Fibroblast of pulmonary artery (primary cell): ENCODE data around the gene NAB2.
A peak's percentile ranks its signal among the peaks of the same experiment; 100 is the strongest.
"Not testable (repeated sequence)": the region's sequence is repeated elsewhere in the genome, so short reads cannot be mapped to it uniquely, and the experiment has no call there.

Source experiments
- DNase-seq: peaks from one replicate; pipeline ENCODE4 v3.0.0-alpha.2; 2010; ENCODE audit warnings: low read depth
- H3K4me3 ChIP-seq: replicated peaks from 2 replicates; pipeline ENCODE4 v1.5.1; 2011; ENCODE audit warnings: low read depth, mild to moderate bottlenecking, control low read depth, low read length, moderate library complexity
- TF ChIP-seq, protein P1 (sequence below): IDR thresholded peaks from 2 replicates; pipeline ENCODE4 v1.5.1; 2011; ENCODE audit warnings: mild to moderate bottlenecking, control low read depth, low read length, inconsistent platforms; ENCODE audit errors: missing control alignments

NAB2 gene

DNA sequence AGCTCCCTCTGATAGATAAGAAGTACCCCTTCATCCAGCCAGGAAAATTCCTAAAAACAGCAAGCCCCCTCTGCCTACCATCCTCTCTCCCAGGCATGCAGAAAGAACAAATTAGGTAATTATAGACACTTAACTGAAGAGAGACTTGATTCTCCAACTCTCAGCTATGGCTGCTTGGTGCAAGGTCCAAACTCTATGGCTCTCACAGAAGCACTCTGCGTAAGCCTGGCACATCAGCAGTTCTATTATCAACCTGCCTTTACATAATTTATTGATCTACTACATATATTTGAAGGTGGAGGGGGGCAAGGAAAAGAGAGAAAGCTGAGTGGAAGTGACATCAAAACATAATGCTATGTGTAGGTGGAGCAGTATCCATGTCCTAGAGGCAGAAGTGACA is 37.9 kb upstream of the NAB2 start:
- no peak for DNase-seq
- no peak overlapping the region for H3K4me3 ChIP-seq
- TF ChIP-seq, protein P1, sequence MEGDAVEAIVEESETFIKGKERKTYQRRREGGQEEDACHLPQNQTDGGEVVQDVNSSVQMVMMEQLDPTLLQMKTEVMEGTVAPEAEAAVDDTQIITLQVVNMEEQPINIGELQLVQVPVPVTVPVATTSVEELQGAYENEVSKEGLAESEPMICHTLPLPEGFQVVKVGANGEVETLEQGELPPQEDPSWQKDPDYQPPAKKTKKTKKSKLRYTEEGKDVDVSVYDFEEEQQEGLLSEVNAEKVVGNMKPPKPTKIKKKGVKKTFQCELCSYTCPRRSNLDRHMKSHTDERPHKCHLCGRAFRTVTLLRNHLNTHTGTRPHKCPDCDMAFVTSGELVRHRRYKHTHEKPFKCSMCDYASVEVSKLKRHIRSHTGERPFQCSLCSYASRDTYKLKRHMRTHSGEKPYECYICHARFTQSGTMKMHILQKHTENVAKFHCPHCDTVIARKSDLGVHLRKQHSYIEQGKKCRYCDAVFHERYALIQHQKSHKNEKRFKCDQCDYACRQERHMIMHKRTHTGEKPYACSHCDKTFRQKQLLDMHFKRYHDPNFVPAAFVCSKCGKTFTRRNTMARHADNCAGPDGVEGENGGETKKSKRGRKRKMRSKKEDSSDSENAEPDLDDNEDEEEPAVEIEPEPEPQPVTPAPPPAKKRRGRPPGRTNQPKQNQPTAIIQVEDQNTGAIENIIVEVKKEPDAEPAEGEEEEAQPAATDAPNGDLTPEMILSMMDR: no peak

DNA sequence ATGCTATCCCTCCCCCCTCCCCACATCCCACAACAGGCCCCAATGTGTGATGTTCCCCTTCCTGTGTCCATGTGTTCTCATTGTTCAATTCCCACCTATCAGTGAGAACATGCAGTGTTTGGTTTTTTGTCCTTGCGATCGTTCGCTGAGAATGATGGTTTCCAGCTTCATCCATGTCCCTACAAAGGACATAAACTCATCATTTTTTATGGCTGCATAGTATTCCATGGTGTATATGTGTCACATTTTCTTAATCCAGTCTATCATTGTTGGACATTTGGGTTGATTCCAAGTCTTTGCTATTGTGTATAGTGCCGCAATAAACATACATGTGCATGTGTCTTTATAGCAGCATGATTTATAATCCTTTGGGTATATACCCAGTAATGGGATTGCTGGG is 35.8 kb upstream of the NAB2 start:
- not testable (repeated sequence) for DNase-seq, H3K4me3 ChIP-seq

DNA sequence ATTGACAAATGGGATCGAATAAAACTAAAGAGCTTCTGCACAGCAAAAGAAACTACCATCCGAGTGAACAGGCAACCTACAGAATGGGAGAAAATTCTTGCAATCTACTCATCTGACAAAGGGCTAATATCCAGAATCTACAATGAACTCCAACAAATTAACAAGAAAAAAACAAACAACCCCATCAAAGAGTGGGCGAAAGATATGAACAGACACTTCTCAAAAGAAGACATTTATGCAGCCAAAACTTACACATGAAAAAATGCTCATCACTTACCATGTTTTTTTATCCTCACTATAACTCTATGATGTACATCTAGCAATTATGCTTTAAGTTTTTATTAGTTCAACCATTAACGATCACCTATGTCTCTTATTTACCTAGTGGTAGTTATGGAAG is 35.0 kb upstream of the NAB2 start:
- DNase-seq, H3K4me3 ChIP-seq: not testable (repeated sequence)

DNA sequence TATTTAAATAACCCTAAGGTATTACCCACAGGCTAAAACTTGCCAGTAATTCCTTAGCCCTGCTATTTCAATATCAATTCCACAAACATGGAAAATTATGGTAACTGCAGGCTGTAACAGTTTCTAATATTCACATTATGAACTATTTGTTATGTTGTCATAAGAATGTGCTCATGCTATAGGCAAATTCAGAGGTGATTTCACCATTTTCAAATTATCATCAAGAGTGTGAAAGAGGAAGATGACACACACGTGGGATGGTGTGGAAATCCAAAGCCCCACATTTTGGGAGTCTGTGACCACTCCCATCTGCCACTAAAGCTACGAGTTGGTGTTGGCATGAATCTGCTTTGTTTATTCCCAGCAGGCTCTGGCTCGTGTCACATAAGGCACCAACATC is 33.1 kb upstream of the NAB2 start:
- TF ChIP-seq, protein P1: no peak
- DNase-seq: peak; percentile 19
- H3K4me3 ChIP-seq: no peak overlapping the region

DNA sequence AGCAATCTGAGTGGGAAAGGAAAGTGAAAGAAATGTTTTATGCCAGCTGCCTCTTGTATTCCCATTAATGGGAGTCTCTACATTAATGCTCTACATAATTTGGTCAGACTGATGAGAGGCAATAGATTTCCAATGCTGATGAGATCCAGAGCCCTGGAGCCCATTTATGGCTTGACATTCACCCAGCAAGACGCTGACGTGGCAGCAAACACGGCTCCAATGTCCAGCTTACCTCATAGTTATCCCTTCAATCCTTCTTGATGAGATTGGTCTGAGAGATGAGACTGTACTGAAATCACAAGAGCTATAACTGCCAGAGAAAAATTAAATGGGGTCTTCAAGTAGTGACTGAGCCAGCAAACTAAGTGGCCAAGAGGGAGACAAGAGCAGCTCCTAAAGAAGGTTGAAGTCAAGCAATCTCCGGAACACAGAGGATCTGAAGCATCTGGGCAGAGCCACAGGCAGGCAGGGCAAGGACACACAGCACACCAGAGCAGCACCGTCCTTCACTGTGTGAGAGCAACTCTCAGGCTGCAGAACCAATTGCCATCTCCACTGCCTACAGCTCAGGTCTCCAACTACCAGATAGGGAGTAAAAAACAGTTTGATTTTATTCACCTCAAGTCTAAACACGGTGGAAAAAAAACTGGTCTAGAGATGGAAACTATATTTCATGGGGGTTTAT is 31.7 kb upstream of the NAB2 start:
- TF ChIP-seq, protein P1: no peak
- no peak for DNase-seq
- no peak overlapping the region for H3K4me3 ChIP-seq

DNA sequence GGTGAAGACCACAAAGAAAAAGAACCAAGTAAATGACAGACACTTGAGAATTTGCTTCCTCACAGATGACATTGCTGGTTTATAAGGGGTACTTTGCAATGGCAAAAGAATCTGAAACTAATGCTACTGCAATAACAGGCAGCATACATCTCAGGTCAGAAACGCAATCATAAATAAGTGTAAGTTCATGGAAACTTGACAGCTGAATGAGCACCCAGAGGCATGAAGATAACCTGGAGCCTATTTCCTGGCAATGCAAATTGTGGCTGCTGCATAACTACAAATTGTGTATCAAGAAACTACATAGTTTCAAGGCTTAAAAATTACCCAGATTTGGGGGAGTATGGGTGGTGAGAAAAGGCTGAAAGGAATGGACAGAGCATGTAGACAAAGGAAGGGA is 30.5 kb upstream of the NAB2 start:
- no peak overlapping the region for H3K4me3 ChIP-seq
- no peak for DNase-seq

DNA sequence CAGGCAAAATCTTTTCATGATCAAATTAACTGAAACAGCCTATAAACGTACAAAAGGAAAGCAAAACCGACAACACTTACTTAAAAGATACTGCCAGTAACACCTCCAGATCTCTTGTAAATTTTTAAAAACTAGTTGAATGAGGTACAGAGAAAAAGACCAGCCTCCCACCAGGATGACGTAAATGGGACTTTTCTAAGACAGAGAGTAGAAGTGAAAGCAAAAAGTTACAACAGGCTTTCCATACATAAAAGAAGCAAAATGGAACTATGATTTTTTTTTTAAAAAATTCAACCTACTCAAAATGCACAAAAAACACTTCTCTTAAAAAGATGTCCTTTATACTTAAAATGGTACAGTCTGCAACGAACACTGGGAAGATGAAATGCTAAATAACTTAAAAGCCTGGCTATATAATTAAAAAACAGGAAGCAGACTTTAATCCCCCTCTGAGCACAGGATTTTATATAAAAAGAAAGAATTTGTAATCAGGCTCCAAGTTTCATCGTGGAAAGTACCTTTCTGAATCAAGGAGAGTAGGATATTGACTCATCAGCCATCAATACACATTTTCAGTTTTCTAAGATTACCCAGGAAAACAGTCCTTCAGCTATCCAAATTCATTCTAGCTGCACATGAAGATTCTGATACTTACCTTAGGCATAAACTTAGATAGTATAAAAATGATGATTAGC is 24.8 kb upstream of the NAB2 start:
- TF ChIP-seq, protein P1: no peak
- no peak overlapping the region for H3K4me3 ChIP-seq
- no peak for DNase-seq

More for the DNA sequence above, 30.5 kb upstream of the NAB2 start:
- TF ChIP-seq, protein P1: no peak

DNA sequence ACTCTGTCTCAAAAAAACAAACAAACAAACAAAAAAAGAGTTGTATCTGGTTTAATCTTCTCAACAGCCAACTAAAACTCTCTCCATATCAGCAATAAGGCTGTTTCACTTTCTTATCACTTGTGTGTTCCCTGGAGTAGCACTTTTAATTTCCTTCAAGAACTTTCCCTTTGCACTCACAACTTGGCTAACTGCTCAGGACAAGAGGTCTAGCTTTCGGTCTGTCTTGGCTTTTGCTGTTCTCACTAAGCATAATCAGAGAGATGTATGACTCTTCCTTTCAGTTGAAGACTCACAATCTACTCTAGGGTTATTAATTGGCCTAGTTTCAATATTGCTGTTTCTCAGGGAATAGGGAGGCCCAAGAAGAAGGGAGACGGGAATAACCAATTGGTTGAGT is 22.7 kb upstream of the NAB2 start:
- TF ChIP-seq, protein P1: no peak
- H3K4me3 ChIP-seq: no peak overlapping the region
- no peak for DNase-seq
